ACC112 (cell line): Measurements from ENCODE around the gene STK36.

Experiments
- H2AFZ ChIP-seq: fragments of 200-600 bp; sonication (generic); one replicate; pipeline ENCODE4 v1.6.0; 2017; ENCODE audit warnings: antibody characterized with exemption, low read length; ENCODE audit not compliant: unreplicated experiment
- H3K27ac ChIP-seq: fragments of 200-600 bp; sonication (generic); 2 replicates; pipeline ENCODE4 v1.5.1; 2014; ENCODE audit warnings: low read depth, mild to moderate bottlenecking, antibody characterized with exemption, low read length, moderate library complexity
- H3K27me3 ChIP-seq: fragments of 200-600 bp; sonication (generic); 2 replicates; pipeline ENCODE4 v1.6.1; 2014; ENCODE audit warnings: mild to moderate bottlenecking, antibody characterized with exemption, low read length, moderate library complexity, mixed read lengths; ENCODE audit not compliant: insufficient read depth
- H3K36me3 ChIP-seq: fragments of 200-600 bp; sonication (generic); 2 replicates; pipeline ENCODE4 v1.6.1; 2016; ENCODE audit warnings: mild to moderate bottlenecking, antibody characterized with exemption, low read length, moderate library complexity, mixed read lengths; ENCODE audit not compliant: insufficient read depth
- H3K4me1 ChIP-seq: fragments of 200-600 bp; sonication (generic); one replicate; pipeline ENCODE4 v1.6.1; 2016; ENCODE audit warnings: low read length, mixed read lengths; ENCODE audit not compliant: insufficient read depth, unreplicated experiment, control insufficient read depth
- H3K4me3 ChIP-seq: fragments of 200-600 bp; sonication (generic); 2 replicates; pipeline ENCODE4 v1.5.1; 2014; ENCODE audit warnings: mild to moderate bottlenecking, low read depth, low read length
- H3K79me2 ChIP-seq: fragments of 200-600 bp; sonication (generic); one replicate; pipeline ENCODE4 v1.6.0; 2016; ENCODE audit warnings: low read length; ENCODE audit not compliant: control insufficient read depth, unreplicated experiment, insufficient read depth

STK36 gene

GRCh38 chr2:218719457-218719856 lies 47.6 kb downstream of the STK36 start:
- Histone ChIP-seq H3K27me3 (no peaks in the 10 kb centered on the region), H3K4me3 (no peak overlapping the region), H3K36me3 (no peaks in the 10 kb centered on the region), H3K4me1 (peaks cover 26% of the 10 kb centered on the region), H2AFZ (no peak overlapping the region), H3K79me2 (peaks cover 77% of the 10 kb centered on the region), H3K27ac (no peak overlapping the region)

DNA sequence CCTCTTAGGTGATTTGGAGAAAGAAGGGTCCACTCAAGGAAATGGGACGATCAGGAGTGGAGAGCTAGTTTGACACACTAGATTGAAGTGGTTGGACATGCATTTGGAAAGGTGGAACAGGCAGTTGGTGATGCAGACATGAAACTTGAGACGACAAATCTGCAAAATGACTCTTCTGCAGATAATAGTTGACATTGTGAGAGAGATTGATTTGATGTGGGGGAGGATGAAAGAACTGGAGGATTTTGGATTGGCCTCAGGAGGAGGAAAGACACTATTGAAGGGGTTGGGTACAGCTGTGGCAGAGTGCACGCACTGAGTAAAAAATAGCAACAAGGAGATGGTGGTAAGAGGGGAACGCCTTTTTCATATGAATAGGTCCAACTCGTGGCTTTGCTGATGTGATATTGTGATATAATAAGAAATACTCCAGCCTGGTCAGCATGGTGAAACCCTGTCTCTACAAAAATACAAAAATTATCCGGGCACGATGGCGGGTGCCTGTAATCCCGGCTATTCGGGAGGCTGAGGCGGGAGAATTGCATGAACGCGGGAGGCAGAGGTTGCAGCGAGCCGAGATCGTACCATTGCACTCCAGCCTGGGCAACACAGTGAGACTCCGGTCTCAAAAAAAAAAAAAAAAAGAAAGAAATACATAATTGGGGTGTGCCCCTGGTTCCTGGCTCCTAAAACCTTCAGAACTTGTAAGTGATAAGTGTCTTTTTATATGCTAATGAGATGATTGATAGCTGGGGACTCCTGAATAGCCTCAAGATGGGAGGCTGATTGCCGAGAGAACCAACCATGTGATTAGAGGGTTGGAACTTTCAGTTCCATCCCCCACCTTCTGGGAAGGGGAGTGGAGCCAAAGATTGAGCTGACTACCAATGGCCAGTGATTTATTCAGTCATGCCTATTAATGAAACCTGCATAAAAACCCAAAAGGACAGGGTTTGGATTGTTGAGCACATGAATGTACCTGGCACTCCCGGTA lies 48.5 kb downstream of the STK36 start:
- 0 out of 2 replicates have a peak, but pooled peaks cover 3% of the 10 kb centered on the region for H3K36me3 ChIP-seq
- H3K27me3 ChIP-seq: no peaks in the 10 kb centered on the region
- H3K27ac ChIP-seq: no peak overlapping the region
- H3K79me2 ChIP-seq: peaks cover 79% of the 10 kb centered on the region
- no peak overlapping the region for H3K4me3 ChIP-seq
- H3K4me1 ChIP-seq: peaks cover 23% of the 10 kb centered on the region
- no peak overlapping the region for H2AFZ ChIP-seq

DNA sequence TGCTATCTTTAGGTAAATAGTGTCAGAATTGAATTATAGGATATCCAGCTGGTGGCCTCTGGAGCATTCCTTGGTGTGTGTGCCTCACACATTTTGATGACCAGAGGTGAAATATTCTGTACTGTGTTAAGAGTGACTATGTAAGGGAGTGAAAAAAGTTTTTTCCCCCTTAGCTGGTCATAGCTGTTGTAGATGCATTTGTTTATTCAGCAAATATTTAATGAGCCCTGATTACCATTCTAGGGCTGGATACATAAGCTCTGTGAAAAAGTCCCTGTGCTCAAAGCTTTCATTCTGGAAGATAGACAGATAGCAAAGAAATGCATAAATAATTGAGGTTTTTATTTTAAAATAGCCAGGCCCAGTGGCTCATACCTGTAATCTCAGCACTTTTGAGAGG lies 49.6 kb downstream of the STK36 start:
- Histone ChIP-seq H3K27ac (no peak overlapping the region), H3K79me2 (peaks cover 83% of the 10 kb centered on the region), H3K4me1 (peaks cover 20% of the 10 kb centered on the region), H3K4me3 (no peak overlapping the region), H2AFZ (no peak overlapping the region), H3K36me3 (peaks cover 11% of the 10 kb centered on the region; the same call in 1 of the 2 replicates), H3K27me3 (no peaks in the 10 kb centered on the region)

GRCh38 chr2:218721934-218722333 lies 50.0 kb downstream of the STK36 start:
- Histone ChIP-seq H3K4me3 (no peak overlapping the region), H3K27ac (no peak overlapping the region), H2AFZ (no peak overlapping the region), H3K36me3 (peaks cover 11% of the 10 kb centered on the region; the same call in 1 of the 2 replicates), H3K79me2 (peaks cover 83% of the 10 kb centered on the region), H3K4me1 (peaks cover 16% of the 10 kb centered on the region), H3K27me3 (no peaks in the 10 kb centered on the region)

DNA sequence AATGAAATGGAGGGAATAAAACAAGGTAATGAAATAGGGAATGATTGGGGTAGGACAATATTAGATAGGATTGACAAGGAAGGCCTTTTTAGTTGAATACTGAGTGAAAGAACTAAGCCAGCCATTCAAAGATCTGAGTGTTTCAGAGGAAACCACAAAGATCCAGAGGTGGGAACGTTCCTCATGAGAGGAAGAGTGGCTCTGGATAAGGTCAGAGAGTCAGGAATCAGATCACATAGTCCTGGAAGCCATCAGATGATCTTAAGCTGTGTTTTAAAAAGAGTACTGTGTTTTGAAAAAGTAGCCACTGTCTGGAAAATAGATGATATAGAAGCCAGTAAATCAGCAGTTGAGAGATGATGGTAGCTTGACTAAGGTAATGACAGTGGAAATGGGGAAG lies 50.5 kb downstream of the STK36 start:
- Histone ChIP-seq H3K36me3 (peaks cover 11% of the 10 kb centered on the region; the same call in 1 of the 2 replicates), H2AFZ (no peak overlapping the region), H3K4me1 (peaks cover 11% of the 10 kb centered on the region), H3K27me3 (no peaks in the 10 kb centered on the region), H3K79me2 (peaks cover 83% of the 10 kb centered on the region), H3K4me3 (no peak overlapping the region), H3K27ac (no peak overlapping the region)

DNA sequence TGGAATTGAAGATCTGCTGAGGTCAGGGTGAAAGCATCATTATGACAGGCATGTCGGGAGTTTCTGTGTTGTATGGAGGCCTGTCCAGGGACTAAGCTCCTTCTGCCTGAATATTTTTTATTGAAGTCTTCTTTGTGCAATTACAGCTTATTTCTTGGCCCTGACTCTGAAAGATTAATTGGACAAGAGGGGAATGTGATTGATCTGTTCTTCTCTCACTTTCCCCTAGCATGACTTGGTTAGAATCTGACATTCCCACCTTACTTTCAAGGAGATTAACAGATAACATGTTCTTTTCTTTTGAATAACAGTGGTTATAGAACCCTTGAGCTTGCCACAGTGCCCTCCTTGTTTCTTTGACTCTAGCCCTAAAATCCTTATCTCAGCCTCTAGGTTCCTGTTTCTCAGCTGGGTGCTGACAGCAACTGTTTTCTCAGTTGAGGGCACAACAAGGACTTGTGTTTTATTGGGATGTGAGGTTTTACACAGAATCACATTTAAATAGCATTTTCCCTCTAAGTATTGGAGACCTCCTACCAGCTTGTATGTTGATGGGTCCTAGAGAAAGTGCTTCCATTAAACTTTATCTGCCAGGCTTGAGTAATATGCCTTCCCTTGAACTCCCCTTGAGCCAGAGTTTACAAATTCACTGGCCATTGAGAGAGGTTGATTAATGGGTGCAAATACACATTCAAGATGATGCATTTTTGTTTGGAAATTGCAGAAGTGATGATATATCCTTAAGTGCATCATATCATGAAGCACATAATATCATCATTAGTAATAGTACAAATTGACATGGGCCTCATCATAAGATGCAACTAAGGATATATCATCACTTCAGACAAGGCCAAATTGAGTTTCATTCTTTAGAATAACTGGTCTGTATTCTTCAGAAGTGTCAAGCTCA lies 51.2 kb downstream of the STK36 start:
- H3K4me3 ChIP-seq: no peak overlapping the region
- peaks cover 11% of the 10 kb centered on the region; the same call in 1 of the 2 replicates for H3K36me3 ChIP-seq
- H3K27ac ChIP-seq: no peak overlapping the region
- peaks cover 77% of the 10 kb centered on the region for H3K79me2 ChIP-seq
- H3K4me1 ChIP-seq: peaks cover 9% of the 10 kb centered on the region
- H2AFZ ChIP-seq: no peak overlapping the region
- H3K27me3 ChIP-seq: no peaks in the 10 kb centered on the region

DNA sequence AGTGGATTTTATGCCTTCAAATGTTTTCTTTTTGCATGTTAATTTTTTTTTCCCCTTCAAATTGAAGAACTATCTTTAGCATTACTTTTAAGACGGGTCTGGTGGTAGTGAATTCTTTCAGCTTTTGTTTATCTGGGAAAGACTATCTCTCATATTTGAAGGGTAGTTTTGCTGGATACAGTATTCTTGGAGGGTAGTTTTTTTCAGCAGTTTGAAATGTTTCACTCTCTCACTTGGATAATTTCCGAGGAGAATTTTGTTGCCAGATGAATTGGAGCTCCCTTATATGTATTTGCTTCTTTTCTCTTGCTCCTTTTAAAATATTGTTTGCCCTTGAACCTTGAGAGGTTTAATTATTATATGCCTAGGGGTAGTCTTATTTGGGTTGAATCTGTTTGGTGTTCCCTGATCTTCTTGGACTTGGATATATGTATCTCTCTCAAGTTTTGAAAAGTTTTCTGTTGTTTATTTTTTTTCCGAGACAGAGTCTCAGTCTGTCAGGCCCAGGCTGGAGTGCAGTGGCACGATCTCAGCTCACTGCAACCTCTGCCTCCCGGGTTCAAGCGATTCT lies 54.2 kb downstream of the STK36 start:
- Histone ChIP-seq H3K79me2 (peaks cover 59% of the 10 kb centered on the region), H3K27ac (no peak overlapping the region), H3K36me3 (peaks cover 11% of the 10 kb centered on the region; the same call in 1 of the 2 replicates), H3K27me3 (no peaks in the 10 kb centered on the region), H3K4me3 (no peak overlapping the region), H2AFZ (no peak overlapping the region), H3K4me1 (peaks cover 13% of the 10 kb centered on the region)

GRCh38 chr2:218727502-218728165 lies 55.7 kb downstream of the STK36 start:
- H2AFZ ChIP-seq: no peak overlapping the region
- H3K4me1 ChIP-seq: peaks cover 24% of the 10 kb centered on the region
- peaks cover 52% of the 10 kb centered on the region for H3K79me2 ChIP-seq
- H3K36me3 ChIP-seq: peaks cover 11% of the 10 kb centered on the region; the same call in 1 of the 2 replicates
- H3K27me3 ChIP-seq: no peaks in the 10 kb centered on the region
- H3K4me3 ChIP-seq: no peak overlapping the region
- no peak overlapping the region for H3K27ac ChIP-seq

- no peak overlapping the region for H3K27ac ChIP-seq
- no peak overlapping the region for H2AFZ ChIP-seq
- H3K79me2 ChIP-seq: peaks cover 50% of the 10 kb centered on the region
- H3K27me3 ChIP-seq: no peaks in the 10 kb centered on the region
- peaks cover 38% of the 10 kb centered on the region for H3K4me1 ChIP-seq
- peaks cover 11% of the 10 kb centered on the region; the same call in 1 of the 2 replicates for H3K36me3 ChIP-seq
- no peak overlapping the region for H3K4me3 ChIP-seq
Measured at GRCh38 chr2:218729640-218730039, 57.8 kb downstream of the STK36 start.
